GM12878 (cell line): ENCODE results near the gene DNMBP. TPM values are rescaled to one million over a fixed set of nuclear protein-coding genes. Genes with fewer than 3 reads are reported as not detected.
"Not testable (repeated sequence)": the region's sequence is repeated elsewhere in the genome, so short reads cannot be mapped to it uniquely, and the experiment has no call there.

Source experiments
- ATAC-seq: fragments of 200-7000 bp; cut with Tn5 transposase; 3 replicates; pipeline ENCODE4 v1.9.1; 2020; ENCODE audit warnings: mild to moderate bottlenecking, moderate library complexity
- BruUV-seq: library from RNA; stranded (reverse); fragments of 400-500 nt; replicated peaks from 2 replicates; lab custom pipeline; 2021; lab: Mats Ljungman, UMichigan
- CTCF ChIA-PET: fragments of 300-600 bp; sonication (Branson Sonifier 250); formaldehyde crosslinking; extraction: SDS; loops from one replicate; lab custom pipeline; 2021; ENCODE audit warnings: inconsistent platforms; lab: Yijun Ruan, JAX
- POLR2A ChIA-PET: fragments of 350-600 bp; formaldehyde crosslinking; extraction: SDS; loops from one replicate; lab custom pipeline; 2021; ENCODE audit warnings: inconsistent platforms; lab: Charles Lee
- RAD21 ChIA-PET: fragments of 300-600 bp; sonication (Branson Sonifier 250); formaldehyde crosslinking; loops from one replicate; lab custom pipeline; 2023; ENCODE audit warnings: antibody characterized with exemption; ENCODE audit not compliant: unreplicated experiment; lab: Charles Lee
- SMC1A ChIA-PET: fragments of 300-600 bp; sonication (Branson Sonifier 250); formaldehyde crosslinking; loops from one replicate; lab custom pipeline; 2023; ENCODE audit not compliant: unreplicated experiment, uncharacterized antibody; lab: Charles Lee
- DNase-seq: peaks from one replicate; pipeline ENCODE4 v3.0.0-alpha.2; 2011; ENCODE audit warnings: low read depth, low spot score
- FAIRE-seq: peaks from 3 replicates; lab custom pipeline; 2011; peaks lifted over from hg19 to GRCh38; lab: Jason Lieb, UNC
- H2AFZ ChIP-seq: 2 replicates; pipeline ENCODE4 v1.6.0; 2011; ENCODE audit warnings: low read depth, low read length, control low read depth; ENCODE audit not compliant: control insufficient read depth
- H3K27ac ChIP-seq: 2 replicates; pipeline ENCODE4 v1.5.1; 2011; ENCODE audit warnings: control low read depth; ENCODE audit not compliant: control insufficient read depth, insufficient read depth
- H3K27me3 ChIP-seq, 2 experiments: replicated peaks in 1 of 2; 2 replicates each; pipeline versions ENCODE4 v1.6.0 to v1.6.1; 2011; ENCODE audit warnings: low read length in 1 of 2; ENCODE audit not compliant: control insufficient read depth in 2 of 2, insufficient read depth in 2 of 2
- H3K36me3 ChIP-seq, 2 experiments: 2 replicates each; pipeline ENCODE4 v1.5.1; 2011; ENCODE audit warnings: low read length in 1 of 2; ENCODE audit not compliant: control insufficient read depth in 2 of 2, insufficient read depth in 2 of 2
- H3K4me1 ChIP-seq: 2 replicates; pipeline ENCODE4 v1.6.1; 2011; ENCODE audit warnings: mild to moderate bottlenecking, low read length, moderate library complexity, mixed read lengths; ENCODE audit not compliant: control insufficient read depth, insufficient read depth
- H3K4me2 ChIP-seq: 2 replicates; pipeline ENCODE4 v1.6.0; 2011; ENCODE audit warnings: control low read depth; ENCODE audit not compliant: control insufficient read depth, insufficient read depth
- H3K4me3 ChIP-seq: fragments of 200-600 bp; sonication (generic); 2 replicates; pipeline ENCODE4 v1.5.1; 2016
- H3K79me2 ChIP-seq: 2 replicates; pipeline ENCODE4 v1.6.0; 2011; ENCODE audit warnings: low read length; ENCODE audit not compliant: control insufficient read depth, insufficient read depth
- H3K9ac ChIP-seq: 2 replicates; pipeline ENCODE4 v1.8.0; 2011; ENCODE audit warnings: low read length, control low read depth, mixed read lengths; ENCODE audit not compliant: control insufficient read depth, insufficient read depth
- H3K9me3 ChIP-seq: replicated peaks from 3 replicates; pipeline ENCODE4 v1.5.1; 2011; ENCODE audit warnings: mild to moderate bottlenecking, low read length; ENCODE audit not compliant: control insufficient read depth, insufficient read depth
- H4K20me1 ChIP-seq: 2 replicates; pipeline ENCODE4 v1.6.0; 2011; ENCODE audit not compliant: control insufficient read depth, insufficient read depth
- CHD1 ChIP-seq: IDR thresholded peaks from 2 replicates; pipeline ENCODE4 v1.6.1; 2012; ENCODE audit warnings: low read depth, low read length, improper control_type of control experiment
- ETV6 ChIP-seq, 2 experiments: fragments of 450-650 bp in 1 of 2; IDR thresholded peaks in 1 of 2; conservative IDR thresholded peaks in 1 of 2; 2 replicates each; pipeline ENCODE4 v1.6.1; 2014; ENCODE audit warnings: antibody characterized with exemption in 1 of 2, borderline replicate concordance in 1 of 2, low read depth in 1 of 2, mild to moderate bottlenecking in 1 of 2, moderate library complexity in 1 of 2
- EZH2 ChIP-seq: IDR thresholded peaks from 2 replicates; pipeline ENCODE4 v1.6.1; 2012; ENCODE audit warnings: low read depth, mild to moderate bottlenecking, control low read depth, inconsistent platforms, low read length, borderline replicate concordance; ENCODE audit not compliant: control insufficient read depth
- PKNOX1 ChIP-seq: fragments of 450-650 bp; IDR thresholded peaks from 2 replicates; pipeline ENCODE4 v1.6.1; 2016; ENCODE audit warnings: mild to moderate bottlenecking
- WGBS: methylation state at CpG from one replicate; pipeline ENCODE4 v1.1.6; 2016; ENCODE audit warnings: low lambda C conversion rate; ENCODE audit not compliant: insufficient replicate concordance, insufficient coverage; ENCODE audit errors: missing lambda C conversion rate; 5-methylcytosine and 5-hydroxymethylcytosine counted together
- in situ Hi-C: fragments of 300-500 bp; cut with MboI; formaldehyde crosslinking; loops from 9 replicates; pipeline ENCODE4 v1.14.3; 2018; ENCODE audit warnings: mixed read lengths
- intact Hi-C: fragments of 100-400 bp; cut with micrococcal nuclease; formaldehyde crosslinking; loops from one replicate; pipeline ENCODE4 v1.14.2; 2022; ENCODE audit not compliant: unreplicated experiment
- polyA plus RNA-seq, 11 experiments: library from polyadenylated mRNA; depleted of rRNA in 4 of 11; unstranded in 6 of 11; stranded (reverse) in 5 of 11; fragments of >200 nt; fragmentation: Nextera tagmentation in 4 of 11; fragmentation: Illumina TruSeq in 1 of 11; extraction: Ambion mirVana in 4 of 11; extraction: Trizol in 1 of 11; gene quantifications; 1 replicate in 1 of 11; 2 replicates in 10 of 11; pipeline versions ENCODE4 v1.2.1 to v1.2.3, GENCODE V29; 2011 to 2016; ENCODE audit warnings: inconsistent platforms in 2 of 11, missing spikeins in 2 of 11, low read depth in 1 of 11
- total RNA-seq, 4 experiments: library from RNA; depleted of rRNA in 3 of 4; stranded (reverse); fragments of >200 nt in 3 of 4; fragmentation: Illumina TruSeq in 1 of 4; extraction: Trizol in 1 of 4; gene quantifications; 2 replicates each; pipeline versions ENCODE4 v1.2.1 to v1.2.3, GENCODE V29; 2013 to 2021

The DNMBP gene
- total and polyA plus RNA-seq, 10 of the 15 experiments (the other 5 are each of a cell fraction or from before 2014, with no cell fraction given): 7.1 to 45.0 (median 22.0) TPM

GRCh38 chr10:99952799-99953198, 56.9 kb downstream of the DNMBP start:
- H3K4me1 ChIP-seq: no peaks in the 10 kb centered on the region
- H3K27ac ChIP-seq: no peak overlapping the region
- no peak for FAIRE-seq
- no peak overlapping the region for H3K4me2 ChIP-seq
- in situ Hi-C loops (no loop called here), intact Hi-C loops (no loop called here)
- no peak overlapping the region for H2AFZ ChIP-seq
- TF ChIP-seq ETV6 (conservative IDR thresholded peaks at IDR 0.05 in 1 of 2, IDR thresholded peaks at IDR 0.05 in 1 of 2; ENCODE audit: borderline replicate concordance in 1 of 2, low read depth in 1 of 2) (no peak), EZH2 (no peak), PKNOX1 (no peak), CHD1 (no peak)
- DNase-seq: no peak
- 97% methylated on average over 2 of the region's 2 CpGs for WGBS
- H3K4me3 ChIP-seq: no peak overlapping the region
- no TSS peak for BruUV-seq
- no peak for ATAC-seq
- no peaks in the 10 kb centered on the region for H3K27me3 ChIP-seq
- H3K36me3 ChIP-seq: peaks cover 29 to 36% of the 10 kb centered on the region in 2 experiments
- ChIA-PET CTCF (interaction anchor here (0.6 to 0.8 kb wide), 2 partner anchors 13 to 107 kb away, joined by 3 read pairs; no protein-coding TSS in a partner anchor), SMC1A (interaction anchor here (1.0 to 1.1 kb wide), 4 partner anchors 8 to 93 kb away, joined by 3 read pairs; no protein-coding TSS in a partner anchor), RAD21 (interaction anchor here (0.5 kb wide), 1 partner anchor 24 kb away, joined by 4 read pairs; no protein-coding TSS in a partner anchor), POLR2A (no interaction called here)
- H3K9ac ChIP-seq: no peak overlapping the region
- H4K20me1 ChIP-seq: no peaks in the 10 kb centered on the region
- H3K79me2 ChIP-seq: peaks cover 23% of the 10 kb centered on the region
- H3K9me3 ChIP-seq: peaks cover 30% of the 10 kb centered on the region

GRCh38 chr10:99946051-99946450, 63.7 kb downstream of the DNMBP start:
- in situ Hi-C loops, H3K4me3 ChIP-seq, H3K27me3 ChIP-seq, H2AFZ ChIP-seq, H4K20me1 ChIP-seq, intact Hi-C loops, H3K4me1 ChIP-seq, BruUV-seq, SMC1A ChIA-PET, FAIRE-seq, H3K4me2 ChIP-seq, H3K9ac ChIP-seq, DNase-seq, H3K27ac ChIP-seq, H3K9me3 ChIP-seq, ATAC-seq: not testable (repeated sequence)
- peaks cover 4 to 13% of the 10 kb centered on the region in 2 experiments; a peak in 3 of 4 replicates for H3K36me3 ChIP-seq
- CTCF ChIA-PET: interaction anchor here (1.2 kb wide), 1 partner anchor 100 kb away, joined by 4 read pairs; no protein-coding TSS in a partner anchor
- POLR2A ChIA-PET: interaction anchor here (0.6 to 0.7 kb wide), 2 partner anchors 34 to 56 kb away, joined by 3 to 4 read pairs; no protein-coding TSS in a partner anchor
- peaks cover 51% of the 10 kb centered on the region for H3K79me2 ChIP-seq
- WGBS: 97% methylated on average over 2 of the region's 2 CpGs
- RAD21 ChIA-PET: interaction anchor here (1.3 kb wide), 1 partner anchor 37 kb away, joined by 3 read pairs; no protein-coding TSS in a partner anchor
